ENCODE data around the gene PRR19. TPM values are rescaled to one million over a fixed set of nuclear protein-coding genes. Genes with fewer than 3 reads are reported as not detected.

Gene PRR19
- total RNA-seq, 1 experiment from 2014 or later, result 3.2 TPM

- Mint-ChIP-seq H3K9me3 (no peaks in the 10 kb centered on the region; a peak in 1 of 5 replicates), H3K27me3 (ENCODE audit: low read depth) (no peaks in the 10 kb centered on the region), H3K4me1 (peaks cover 13 to 18% of the 10 kb centered on the region in 2 experiments), H3K36me3 (ENCODE audit: insufficient read depth in 1 of 3, low read depth in 3 of 3) (peaks cover 4 to 23% (median 16%) of the 10 kb centered on the region in 3 experiments; a peak in 6 of 7 replicates), H3K27ac (no peak overlapping the region), H3K4me3 (no peak overlapping the region; a peak in 1 of 5 replicates)
- Histone ChIP-seq H3K9me3 (ENCODE audit: control insufficient read depth, low read depth, low read length) (no peaks in the 10 kb centered on the region), H4K8ac (replicated peaks; ENCODE audit: insufficient read length, low read depth, low read length) (no peak overlapping the region), H2BK120ac (ENCODE audit: low read depth, low read length, poor library complexity, severe bottlenecking) (no peak overlapping the region), H2BK15ac (ENCODE audit: low read depth, low read length) (no peak overlapping the region), H3K9ac (ENCODE audit: extremely low read depth, insufficient read length, low read length) (no peak overlapping the region), H3K27me3 (ENCODE audit: insufficient read depth, low read length) (no peaks in the 10 kb centered on the region), H3K79me1 (ENCODE audit: insufficient read depth, low read depth, low read length, poor library complexity, severe bottlenecking) (no peaks in the 10 kb centered on the region), H3K4ac (ENCODE audit: low read depth, low read length) (no peak overlapping the region), H3K27ac (ENCODE audit: insufficient read length, low read depth, low read length) (no peak overlapping the region), H3K23ac (ENCODE audit: insufficient read length, low read depth, low read length) (no peak overlapping the region), H2AFZ (ENCODE audit: low read length) (no peak overlapping the region), H4K20me1 (ENCODE audit: control insufficient read depth, insufficient read depth, insufficient read length) (no peaks in the 10 kb centered on the region), H3K56ac (ENCODE audit: insufficient read length, low read depth, low read length) (no peak overlapping the region), H4K5ac (ENCODE audit: insufficient read length, low read depth, low read length) (no peak overlapping the region), H2AK5ac (ENCODE audit: insufficient read length, low read length) (no peak overlapping the region), H3T11ph (ENCODE audit: low read length) (no peak overlapping the region), H3K18ac (ENCODE audit: insufficient read length, low read depth, low read length) (no peak overlapping the region), H4K91ac (ENCODE audit: insufficient read length, low read depth, low read length) (no peak overlapping the region), H3K4me2 (ENCODE audit: insufficient read depth, insufficient read length, low read length) (no peak overlapping the region), H2BK20ac (ENCODE audit: low read depth, low read length, poor library complexity, severe bottlenecking) (no peak overlapping the region), H3K23me2 (ENCODE audit: insufficient read length, low read depth, low read length, poor library complexity, severe bottlenecking) (peaks cover 4% of the 10 kb centered on the region), H3K14ac (ENCODE audit: insufficient read depth, low read length) (no peak overlapping the region), H2BK5ac (ENCODE audit: insufficient read length, low read length) (no peak overlapping the region), H3K4me1 (ENCODE audit: insufficient read depth, low read length) (no peaks in the 10 kb centered on the region; the same call in 1 of the 2 replicates), H3K79me2 (ENCODE audit: insufficient read depth, low read length) (no peaks in the 10 kb centered on the region), H2BK12ac (ENCODE audit: insufficient read length, low read depth, low read length) (no peak overlapping the region)
- DNase-seq, result no peak
- TF ChIP-seq, protein P1, sequence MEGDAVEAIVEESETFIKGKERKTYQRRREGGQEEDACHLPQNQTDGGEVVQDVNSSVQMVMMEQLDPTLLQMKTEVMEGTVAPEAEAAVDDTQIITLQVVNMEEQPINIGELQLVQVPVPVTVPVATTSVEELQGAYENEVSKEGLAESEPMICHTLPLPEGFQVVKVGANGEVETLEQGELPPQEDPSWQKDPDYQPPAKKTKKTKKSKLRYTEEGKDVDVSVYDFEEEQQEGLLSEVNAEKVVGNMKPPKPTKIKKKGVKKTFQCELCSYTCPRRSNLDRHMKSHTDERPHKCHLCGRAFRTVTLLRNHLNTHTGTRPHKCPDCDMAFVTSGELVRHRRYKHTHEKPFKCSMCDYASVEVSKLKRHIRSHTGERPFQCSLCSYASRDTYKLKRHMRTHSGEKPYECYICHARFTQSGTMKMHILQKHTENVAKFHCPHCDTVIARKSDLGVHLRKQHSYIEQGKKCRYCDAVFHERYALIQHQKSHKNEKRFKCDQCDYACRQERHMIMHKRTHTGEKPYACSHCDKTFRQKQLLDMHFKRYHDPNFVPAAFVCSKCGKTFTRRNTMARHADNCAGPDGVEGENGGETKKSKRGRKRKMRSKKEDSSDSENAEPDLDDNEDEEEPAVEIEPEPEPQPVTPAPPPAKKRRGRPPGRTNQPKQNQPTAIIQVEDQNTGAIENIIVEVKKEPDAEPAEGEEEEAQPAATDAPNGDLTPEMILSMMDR (conservative IDR thresholded peaks at IDR 0.05), result no peak
- no CpG with 5 or more reads among the region's 23 CpGs for WGBS (ENCODE audit: extremely low coverage, insufficient read length, low lambda C conversion rate)
These were observed 28.9 kb upstream of the PRR19 start for GRCh38 chr19:42272989-42273406.
